Neural progenitor cell (in vitro differentiated cells): ENCODE measurements around the gene C10orf120.

Experiments used
- EZH2 ChIP-seq: fragments of 200-600 bp; sonication (generic); IDR thresholded peaks from 2 replicates; pipeline ENCODE4 v1.6.1; 2017; ENCODE audit warnings: antibody characterized with exemption, mild to moderate bottlenecking, moderate library complexity
- EZH2phosphoT487 ChIP-seq: fragments of 200-600 bp; sonication (generic); IDR thresholded peaks from 2 replicates; pipeline ENCODE4 v1.6.1; 2017; ENCODE audit warnings: antibody characterized with exemption
- TF ChIP-seq, protein P1 (sequence below): fragments of 200-600 bp; sonication (generic); IDR thresholded peaks from 2 replicates; pipeline ENCODE4 v1.5.1; 2017; ENCODE audit warnings: antibody characterized with exemption, mild to moderate bottlenecking

GRCh38 chr10:122709971-122710370 is 10.3 kb upstream of the C10orf120 start:
- TF ChIP-seq, protein P1, sequence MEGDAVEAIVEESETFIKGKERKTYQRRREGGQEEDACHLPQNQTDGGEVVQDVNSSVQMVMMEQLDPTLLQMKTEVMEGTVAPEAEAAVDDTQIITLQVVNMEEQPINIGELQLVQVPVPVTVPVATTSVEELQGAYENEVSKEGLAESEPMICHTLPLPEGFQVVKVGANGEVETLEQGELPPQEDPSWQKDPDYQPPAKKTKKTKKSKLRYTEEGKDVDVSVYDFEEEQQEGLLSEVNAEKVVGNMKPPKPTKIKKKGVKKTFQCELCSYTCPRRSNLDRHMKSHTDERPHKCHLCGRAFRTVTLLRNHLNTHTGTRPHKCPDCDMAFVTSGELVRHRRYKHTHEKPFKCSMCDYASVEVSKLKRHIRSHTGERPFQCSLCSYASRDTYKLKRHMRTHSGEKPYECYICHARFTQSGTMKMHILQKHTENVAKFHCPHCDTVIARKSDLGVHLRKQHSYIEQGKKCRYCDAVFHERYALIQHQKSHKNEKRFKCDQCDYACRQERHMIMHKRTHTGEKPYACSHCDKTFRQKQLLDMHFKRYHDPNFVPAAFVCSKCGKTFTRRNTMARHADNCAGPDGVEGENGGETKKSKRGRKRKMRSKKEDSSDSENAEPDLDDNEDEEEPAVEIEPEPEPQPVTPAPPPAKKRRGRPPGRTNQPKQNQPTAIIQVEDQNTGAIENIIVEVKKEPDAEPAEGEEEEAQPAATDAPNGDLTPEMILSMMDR = no peak
- no peak for TF ChIP-seq EZH2phosphoT487
- no peak for TF ChIP-seq EZH2
